ENCODE measurements around the gene LRRC71.

LRRC71 gene

DNA sequence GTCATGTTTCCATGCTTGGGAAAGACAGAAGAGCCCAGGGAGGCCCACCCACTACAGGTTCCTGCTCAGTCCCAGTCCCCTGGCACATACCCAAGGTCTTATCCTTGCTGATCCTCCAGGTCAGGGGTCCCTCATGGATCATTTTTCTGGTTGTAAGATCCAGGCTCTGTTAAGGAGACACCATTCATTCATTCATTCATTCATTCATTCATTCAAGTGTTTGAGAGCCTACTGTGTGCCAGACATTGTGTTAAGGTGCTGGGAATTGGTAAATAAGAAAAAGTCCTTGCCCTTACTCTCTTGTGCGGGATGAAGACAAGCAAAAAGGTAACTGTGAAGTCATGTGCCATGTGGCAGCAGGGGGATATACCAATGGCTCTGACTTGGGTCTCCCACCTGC lies 23.8 kb downstream of the LRRC71 start:
- TF ChIP-seq, protein P1, sequence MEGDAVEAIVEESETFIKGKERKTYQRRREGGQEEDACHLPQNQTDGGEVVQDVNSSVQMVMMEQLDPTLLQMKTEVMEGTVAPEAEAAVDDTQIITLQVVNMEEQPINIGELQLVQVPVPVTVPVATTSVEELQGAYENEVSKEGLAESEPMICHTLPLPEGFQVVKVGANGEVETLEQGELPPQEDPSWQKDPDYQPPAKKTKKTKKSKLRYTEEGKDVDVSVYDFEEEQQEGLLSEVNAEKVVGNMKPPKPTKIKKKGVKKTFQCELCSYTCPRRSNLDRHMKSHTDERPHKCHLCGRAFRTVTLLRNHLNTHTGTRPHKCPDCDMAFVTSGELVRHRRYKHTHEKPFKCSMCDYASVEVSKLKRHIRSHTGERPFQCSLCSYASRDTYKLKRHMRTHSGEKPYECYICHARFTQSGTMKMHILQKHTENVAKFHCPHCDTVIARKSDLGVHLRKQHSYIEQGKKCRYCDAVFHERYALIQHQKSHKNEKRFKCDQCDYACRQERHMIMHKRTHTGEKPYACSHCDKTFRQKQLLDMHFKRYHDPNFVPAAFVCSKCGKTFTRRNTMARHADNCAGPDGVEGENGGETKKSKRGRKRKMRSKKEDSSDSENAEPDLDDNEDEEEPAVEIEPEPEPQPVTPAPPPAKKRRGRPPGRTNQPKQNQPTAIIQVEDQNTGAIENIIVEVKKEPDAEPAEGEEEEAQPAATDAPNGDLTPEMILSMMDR (conservative IDR thresholded peaks at IDR 0.05) = no peak
- no peak overlapping the region for H3K27ac ChIP-seq

DNA sequence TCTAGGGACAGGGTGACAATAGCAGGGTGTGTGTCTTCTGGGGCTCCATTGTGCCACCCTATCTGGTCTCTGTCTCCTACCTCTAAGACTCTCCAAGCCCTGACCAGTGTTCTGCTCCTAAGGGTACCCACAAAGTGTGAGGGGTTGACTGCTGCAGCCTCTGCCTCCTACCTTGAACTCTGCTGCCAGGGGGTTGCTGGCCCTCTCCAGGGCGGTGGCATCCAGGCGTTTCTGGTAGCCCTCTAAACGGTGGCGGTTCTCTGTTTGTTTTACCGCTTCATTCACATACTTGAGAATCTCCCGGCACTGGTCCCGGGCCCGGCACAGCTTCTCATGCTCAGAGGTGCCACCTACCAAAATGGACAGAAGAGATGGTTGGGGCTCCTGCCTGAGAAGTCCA lies 24.4 kb downstream of the LRRC71 start:
- TF ChIP-seq, protein P1 (conservative IDR thresholded peaks at IDR 0.05) = no peak
- H3K27ac ChIP-seq = no peak overlapping the region

DNA sequence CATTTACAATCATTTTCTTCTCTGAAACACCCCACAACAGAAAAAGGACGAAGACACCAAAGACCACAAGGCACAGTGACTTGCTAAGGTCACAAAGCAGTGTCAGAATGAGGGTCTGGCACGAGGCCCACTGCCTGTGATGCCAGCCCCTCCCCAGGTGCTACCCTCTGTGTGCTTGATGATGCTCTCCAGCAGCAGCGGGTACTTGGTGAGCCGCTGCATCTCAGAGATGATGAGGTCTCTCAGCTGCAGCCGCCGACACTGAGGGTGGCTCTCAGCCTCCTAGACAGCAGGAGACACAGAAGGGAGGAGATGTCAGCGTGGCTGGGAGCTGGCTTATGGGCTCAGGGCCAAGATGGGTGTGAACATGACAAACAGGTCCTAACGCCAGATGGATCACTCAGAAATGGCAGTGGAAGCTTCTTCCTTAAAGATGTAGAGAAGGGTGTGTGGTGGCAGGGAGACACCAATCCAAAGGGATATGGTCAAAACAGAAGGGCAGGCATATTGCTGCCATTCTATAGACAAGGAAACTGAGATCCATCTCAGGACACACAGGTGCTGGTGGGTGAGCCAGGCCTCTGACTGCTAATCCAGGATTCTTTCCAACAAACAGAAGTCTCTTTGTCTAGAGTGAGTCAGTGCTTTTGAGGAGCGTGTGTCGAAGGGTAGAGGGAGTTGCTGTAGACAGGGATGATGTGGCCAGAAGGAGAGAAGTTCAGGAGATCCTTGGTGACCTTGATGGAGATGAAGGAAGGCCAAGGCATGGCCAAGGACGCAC lies 25.6 kb downstream of the LRRC71 start:
- TF ChIP-seq, protein P1 (conservative IDR thresholded peaks at IDR 0.05) = no peak
- no peak overlapping the region for H3K27ac ChIP-seq

DNA sequence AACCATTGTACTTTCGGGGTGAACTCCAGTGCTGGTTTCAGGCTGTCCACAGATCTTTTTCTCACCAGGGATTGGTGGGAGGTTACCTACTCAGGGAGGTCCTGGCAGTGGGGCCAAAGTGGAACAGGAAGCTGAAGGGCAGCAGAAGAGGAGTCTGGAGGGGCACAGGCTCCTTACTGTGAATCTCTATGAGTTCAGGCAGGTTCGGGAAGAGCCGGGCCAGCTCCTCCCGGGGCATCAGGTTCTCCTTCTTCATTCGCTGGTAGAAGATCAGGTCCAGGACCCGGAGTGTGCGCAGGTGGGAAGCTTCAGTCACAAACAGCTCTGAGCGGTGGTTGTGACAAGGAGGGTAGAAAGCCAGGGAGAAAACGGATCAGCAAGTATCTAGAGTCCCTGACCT lies 26.7 kb downstream of the LRRC71 start:
- TF ChIP-seq, protein P1 (conservative IDR thresholded peaks at IDR 0.05) = no peak

DNA sequence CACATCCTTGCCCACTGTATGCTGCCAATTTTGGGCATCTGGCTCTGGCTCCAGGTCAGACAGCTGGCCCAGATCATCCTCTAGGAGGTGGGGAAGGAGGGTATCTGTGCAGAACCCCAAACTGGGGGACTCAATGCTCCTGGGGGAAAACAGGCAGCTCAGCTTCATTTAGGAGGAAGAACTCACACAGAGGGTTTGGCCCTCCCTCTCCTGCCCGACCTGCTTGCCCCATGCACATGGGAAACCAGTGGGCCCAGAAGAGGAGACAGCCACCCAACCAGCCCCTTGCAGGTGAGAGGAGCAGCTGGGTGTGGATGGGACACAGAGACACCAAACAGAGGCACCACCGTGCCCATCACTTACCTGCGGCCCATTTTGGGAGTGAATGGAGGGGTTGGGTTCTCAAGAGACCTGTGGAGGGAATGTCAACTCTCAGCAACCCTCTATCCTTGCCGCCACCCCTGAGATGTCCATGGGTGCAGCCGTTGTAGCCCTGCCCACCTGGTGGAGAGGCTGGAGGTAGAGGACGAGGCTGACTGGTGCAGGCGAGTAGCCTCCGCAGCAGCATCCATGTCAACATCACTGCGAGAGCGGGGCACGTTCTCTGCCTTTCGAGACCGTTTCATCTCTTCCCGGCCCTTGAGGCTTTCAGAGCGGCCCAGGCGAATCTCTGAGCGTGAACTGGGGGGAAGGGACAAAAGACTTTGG lies 27.5 kb downstream of the LRRC71 start:
- no peak overlapping the region for H3K27ac ChIP-seq
- TF ChIP-seq, protein P1 (conservative IDR thresholded peaks at IDR 0.05) = no peak

More for the DNA sequence above, 26.7 kb downstream of the LRRC71 start:
- H3K27ac ChIP-seq = no peak overlapping the region

DNA sequence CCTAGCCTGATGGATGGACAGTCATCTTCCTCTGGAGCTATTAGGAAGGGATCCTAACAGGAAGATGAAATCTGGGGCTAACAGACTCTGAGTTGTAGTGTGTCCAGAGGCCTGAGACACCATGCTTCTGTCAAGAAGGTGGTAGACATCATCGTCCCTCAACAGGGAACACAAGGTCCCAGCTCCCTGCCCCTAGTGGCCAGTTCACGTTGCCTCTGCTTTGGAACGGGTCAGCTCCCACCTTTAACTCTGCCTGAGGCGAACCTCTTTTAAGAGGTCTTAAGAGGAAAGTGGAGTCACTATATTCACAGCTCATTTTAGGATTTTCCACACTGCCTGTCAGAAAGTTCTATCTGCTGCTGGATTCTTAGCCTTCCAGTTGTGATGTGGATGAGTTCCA lies 28.3 kb downstream of the LRRC71 start:
- TF ChIP-seq, protein P1 (conservative IDR thresholded peaks at IDR 0.05) = 0 out of 2 replicates have a peak, but pooled peaks have one; percentile 13
- no peak overlapping the region for H3K27ac ChIP-seq

DNA sequence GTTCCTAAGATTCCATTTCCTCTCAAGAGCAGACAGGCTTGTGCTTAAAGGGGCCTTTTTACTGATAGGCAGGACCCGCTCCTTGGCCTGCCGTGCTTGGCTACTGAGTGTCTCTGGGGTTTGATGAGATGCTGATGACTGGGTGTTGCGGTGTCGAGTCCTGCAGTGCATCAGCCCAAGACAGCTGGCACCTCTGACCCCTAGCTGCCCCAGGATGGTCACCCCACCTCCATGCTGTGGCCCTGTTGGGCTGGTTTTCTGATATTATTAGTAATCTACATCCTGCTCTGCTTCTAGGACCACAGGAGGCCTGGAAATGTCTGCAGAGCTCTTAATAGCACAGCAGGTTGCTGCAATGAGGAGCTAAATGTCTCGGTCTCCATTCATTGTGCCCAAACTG lies 28.7 kb downstream of the LRRC71 start:
- TF ChIP-seq, protein P1 (conservative IDR thresholded peaks at IDR 0.05) = no peak; the same call in 1 of the 2 replicates
- no peak overlapping the region for H3K27ac ChIP-seq
